GM23248 (cell line): ENCODE results near the gene WWC1.

ENCODE experiments used
- EZH2 ChIP-seq: fragments of 200-600 bp; sonication (generic); IDR thresholded peaks from 2 replicates; pipeline ENCODE4 v1.6.1; 2018; ENCODE audit warnings: antibody characterized with exemption, mild to moderate bottlenecking; ENCODE audit not compliant: insufficient read depth, poor library complexity, severe bottlenecking
- EZH2phosphoT487 ChIP-seq: fragments of 200-600 bp; sonication (generic); IDR thresholded peaks from 2 replicates; pipeline ENCODE4 v1.6.1; 2018; ENCODE audit warnings: antibody characterized with exemption, moderate library complexity, mild to moderate bottlenecking, low read depth; ENCODE audit not compliant: insufficient read depth

DNA sequence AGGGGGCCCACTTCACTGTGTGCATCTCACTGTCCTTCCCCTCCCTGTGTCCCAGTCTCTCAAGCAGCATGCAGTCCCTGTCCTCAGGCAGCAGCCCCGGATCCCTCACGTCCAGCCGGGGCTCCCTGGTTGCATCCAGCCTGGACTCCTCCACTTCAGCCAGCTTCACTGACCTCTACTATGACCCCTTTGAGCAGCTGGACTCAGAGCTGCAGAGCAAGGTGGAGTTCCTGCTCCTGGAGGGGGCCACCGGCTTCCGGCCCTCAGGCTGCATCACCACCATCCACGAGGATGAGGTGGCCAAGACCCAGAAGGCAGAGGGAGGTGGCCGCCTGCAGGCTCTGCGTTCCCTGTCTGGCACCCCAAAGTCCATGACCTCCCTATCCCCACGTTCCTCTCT lies 132.0 kb downstream of the WWC1 start:
- TF ChIP-seq EZH2 (no peak), EZH2phosphoT487 (no peak)
